Glutamatergic neuron (in vitro differentiated cells): Measurements from ENCODE around the gene MAGEA2. TPM values are rescaled to one million over a fixed set of nuclear protein-coding genes. Genes with fewer than 3 reads are reported as not detected.
"Not testable (repeated sequence)": the region's sequence is repeated elsewhere in the genome, so short reads cannot be mapped to it uniquely, and the experiment has no call there.

Source experiments
- DNase-seq: peaks from one replicate; pipeline ENCODE4 v3.0.0; 2022
- H3K27ac Mint-ChIP-seq: one replicate; pipeline ENCODE4 v1.8.0; 2020; ENCODE audit warnings: mild to moderate bottlenecking, mixed read lengths, inconsistent platforms; ENCODE audit not compliant: unreplicated experiment
- H3K27me3 Mint-ChIP-seq: one replicate; pipeline ENCODE4 v1.8.0; 2020; ENCODE audit warnings: mild to moderate bottlenecking, moderate library complexity, mixed read lengths, inconsistent platforms; ENCODE audit not compliant: unreplicated experiment
- H3K36me3 Mint-ChIP-seq: one replicate; pipeline ENCODE4 v1.8.0; 2020; ENCODE audit warnings: mild to moderate bottlenecking, mixed read lengths, inconsistent platforms; ENCODE audit not compliant: unreplicated experiment
- H3K4me1 Mint-ChIP-seq: one replicate; pipeline ENCODE4 v1.8.0; 2020; ENCODE audit warnings: mild to moderate bottlenecking, low read depth, mixed read lengths, inconsistent platforms; ENCODE audit not compliant: unreplicated experiment
- H3K4me3 Mint-ChIP-seq: one replicate; pipeline ENCODE4 v1.8.0; 2020; ENCODE audit warnings: mild to moderate bottlenecking, mixed read lengths, inconsistent platforms; ENCODE audit not compliant: unreplicated experiment
- H3K9me3 Mint-ChIP-seq: one replicate; pipeline ENCODE4 v1.8.0; 2020; ENCODE audit warnings: mild to moderate bottlenecking, moderate library complexity, mixed read lengths, inconsistent platforms; ENCODE audit not compliant: unreplicated experiment
- long read RNA-seq: library from polyadenylated mRNA; unstranded; transcript quantifications from one replicate; pipeline ENCODE4 v2.0.0, GENCODE V29; 2020; ENCODE audit not compliant: unreplicated experiment
- total RNA-seq: library from RNA; stranded (reverse); fragmentation: NEBNext Ultra II Directional; extraction: Animal tissue kit (Norgen Biotek cat#: 25700); gene quantifications from one replicate; pipeline ENCODE4 v1.2.1, GENCODE V29; 2021; ENCODE audit not compliant: unreplicated experiment
- TF ChIP-seq, protein P1 (sequence below): fragments of 200-600 bp; sonication (generic); IDR thresholded peaks from one replicate; pipeline ENCODE4 v1.5.0; 2021; ENCODE audit not compliant: partially characterized antibody, unreplicated experiment

Gene MAGEA2, protein sequence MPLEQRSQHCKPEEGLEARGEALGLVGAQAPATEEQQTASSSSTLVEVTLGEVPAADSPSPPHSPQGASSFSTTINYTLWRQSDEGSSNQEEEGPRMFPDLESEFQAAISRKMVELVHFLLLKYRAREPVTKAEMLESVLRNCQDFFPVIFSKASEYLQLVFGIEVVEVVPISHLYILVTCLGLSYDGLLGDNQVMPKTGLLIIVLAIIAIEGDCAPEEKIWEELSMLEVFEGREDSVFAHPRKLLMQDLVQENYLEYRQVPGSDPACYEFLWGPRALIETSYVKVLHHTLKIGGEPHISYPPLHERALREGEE
- 2.7 TPM for total RNA-seq
- long read RNA-seq, partial matches to known transcripts = 0 of 2 reads
- long read RNA-seq, other reads (novel, unspliced or antisense) = 1 of 2 reads

- not testable (repeated sequence) for H3K9me3 Mint-ChIP-seq, DNase-seq, H3K4me3 Mint-ChIP-seq, H3K36me3 Mint-ChIP-seq, H3K27ac Mint-ChIP-seq, H3K4me1 Mint-ChIP-seq, H3K27me3 Mint-ChIP-seq
Observed at GRCh38 chrX:152753686-152754650, at the start of gene MAGEA2. TSS of gene MAGEA2 (minus strand) at chrX:152753842. CDS start at chrX:152751363, 2,479 bp downstream.

DNA sequence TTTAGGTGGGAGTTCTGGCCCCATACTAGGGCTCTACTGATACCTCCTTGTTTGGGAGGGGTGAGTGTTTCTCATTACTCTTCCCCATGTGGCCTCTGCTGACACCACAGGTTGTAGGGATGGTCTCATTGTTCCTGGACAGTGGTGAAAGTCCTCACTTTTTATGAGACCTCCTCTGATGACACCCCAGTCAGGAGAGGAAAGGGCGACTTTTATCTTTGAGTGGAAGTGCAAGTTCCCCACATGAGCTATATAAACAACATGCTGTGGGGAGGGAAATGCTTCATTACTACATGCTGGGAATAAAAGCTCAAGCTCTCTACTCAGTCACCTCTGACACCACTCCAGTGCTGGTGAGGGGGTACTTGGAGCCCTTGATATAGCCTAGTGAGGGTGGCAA, 45.3 kb upstream of the MAGEA2 start:
- no peaks in the 10 kb centered on the region for H3K27me3 Mint-ChIP-seq
- no peak for DNase-seq
- TF ChIP-seq, protein P1, sequence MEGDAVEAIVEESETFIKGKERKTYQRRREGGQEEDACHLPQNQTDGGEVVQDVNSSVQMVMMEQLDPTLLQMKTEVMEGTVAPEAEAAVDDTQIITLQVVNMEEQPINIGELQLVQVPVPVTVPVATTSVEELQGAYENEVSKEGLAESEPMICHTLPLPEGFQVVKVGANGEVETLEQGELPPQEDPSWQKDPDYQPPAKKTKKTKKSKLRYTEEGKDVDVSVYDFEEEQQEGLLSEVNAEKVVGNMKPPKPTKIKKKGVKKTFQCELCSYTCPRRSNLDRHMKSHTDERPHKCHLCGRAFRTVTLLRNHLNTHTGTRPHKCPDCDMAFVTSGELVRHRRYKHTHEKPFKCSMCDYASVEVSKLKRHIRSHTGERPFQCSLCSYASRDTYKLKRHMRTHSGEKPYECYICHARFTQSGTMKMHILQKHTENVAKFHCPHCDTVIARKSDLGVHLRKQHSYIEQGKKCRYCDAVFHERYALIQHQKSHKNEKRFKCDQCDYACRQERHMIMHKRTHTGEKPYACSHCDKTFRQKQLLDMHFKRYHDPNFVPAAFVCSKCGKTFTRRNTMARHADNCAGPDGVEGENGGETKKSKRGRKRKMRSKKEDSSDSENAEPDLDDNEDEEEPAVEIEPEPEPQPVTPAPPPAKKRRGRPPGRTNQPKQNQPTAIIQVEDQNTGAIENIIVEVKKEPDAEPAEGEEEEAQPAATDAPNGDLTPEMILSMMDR = no peak
- no peaks in the 10 kb centered on the region for H3K36me3 Mint-ChIP-seq
- no peak overlapping the region for H3K4me3 Mint-ChIP-seq
- no peaks in the 10 kb centered on the region for H3K9me3 Mint-ChIP-seq
- H3K4me1 Mint-ChIP-seq = no peaks in the 10 kb centered on the region
- H3K27ac Mint-ChIP-seq = no peak overlapping the region

GRCh38 chrX:152787062-152787461, 33.4 kb upstream of the MAGEA2 start:
- not testable (repeated sequence) for H3K4me3 Mint-ChIP-seq, H3K9me3 Mint-ChIP-seq, H3K27me3 Mint-ChIP-seq, H3K27ac Mint-ChIP-seq, H3K36me3 Mint-ChIP-seq, DNase-seq, H3K4me1 Mint-ChIP-seq

- H3K27ac Mint-ChIP-seq, DNase-seq, H3K9me3 Mint-ChIP-seq, H3K27me3 Mint-ChIP-seq, H3K4me1 Mint-ChIP-seq, H3K36me3 Mint-ChIP-seq, H3K4me3 Mint-ChIP-seq: not testable (repeated sequence)
Observed at GRCh38 chrX:152769549-152770289, 16.1 kb upstream of the MAGEA2 start, which contains the start of gene MAGEA6. TSS of gene MAGEA6 (minus strand) at chrX:152769689. CDS start at chrX:152767650, 2,039 bp downstream.

DNA sequence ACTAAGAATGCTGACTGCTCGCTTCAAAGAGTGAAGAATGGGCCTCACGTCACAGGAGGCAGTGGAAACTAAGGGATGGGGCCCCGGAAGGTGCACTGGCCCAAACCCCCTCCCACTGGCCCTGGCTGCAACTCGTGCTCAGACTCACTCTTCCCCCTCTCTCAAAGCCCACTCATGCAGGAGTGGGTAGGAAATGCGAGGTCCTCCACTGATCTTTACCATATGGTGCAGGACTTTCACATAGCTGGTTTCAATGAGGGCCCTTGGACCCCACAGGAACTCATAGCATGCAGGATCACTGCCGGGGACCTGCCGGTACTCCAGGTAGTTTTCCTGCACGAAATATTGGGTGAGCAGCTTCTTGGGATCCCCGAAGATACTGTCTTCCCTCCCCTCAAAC, 12.9 kb upstream of the MAGEA2 start:
- H3K36me3 Mint-ChIP-seq, H3K9me3 Mint-ChIP-seq, DNase-seq, H3K27me3 Mint-ChIP-seq, H3K27ac Mint-ChIP-seq, H3K4me3 Mint-ChIP-seq, H3K4me1 Mint-ChIP-seq: not testable (repeated sequence)

DNA sequence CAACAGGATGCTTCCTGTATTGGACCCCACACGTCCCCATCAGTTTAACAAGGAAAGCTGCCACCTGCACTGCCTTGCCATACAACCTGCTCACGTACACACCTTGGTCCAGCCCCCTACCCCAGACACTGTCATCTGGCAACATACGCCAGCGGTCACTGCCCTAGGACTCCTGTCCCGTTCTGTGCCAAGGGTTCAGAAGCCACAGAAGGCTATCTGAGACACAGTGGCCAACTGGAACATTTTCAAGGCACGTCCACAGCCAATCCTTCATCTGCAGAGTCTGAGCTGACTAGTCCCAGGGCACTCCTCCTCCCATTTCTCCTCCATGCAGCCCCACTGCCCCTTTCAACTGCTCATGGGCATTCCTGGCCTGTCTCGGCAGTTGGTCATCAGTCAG, 7.9 kb upstream of the MAGEA2 start:
- not testable (repeated sequence) for H3K4me3 Mint-ChIP-seq, H3K4me1 Mint-ChIP-seq, H3K9me3 Mint-ChIP-seq, DNase-seq, H3K27me3 Mint-ChIP-seq, H3K27ac Mint-ChIP-seq, H3K36me3 Mint-ChIP-seq

- DNase-seq, H3K27ac Mint-ChIP-seq, H3K36me3 Mint-ChIP-seq, H3K27me3 Mint-ChIP-seq, H3K9me3 Mint-ChIP-seq, H3K4me3 Mint-ChIP-seq, H3K4me1 Mint-ChIP-seq: not testable (repeated sequence)
Observed at GRCh38 chrX:152759544-152759943, 5.9 kb upstream of the MAGEA2 start.

DNA sequence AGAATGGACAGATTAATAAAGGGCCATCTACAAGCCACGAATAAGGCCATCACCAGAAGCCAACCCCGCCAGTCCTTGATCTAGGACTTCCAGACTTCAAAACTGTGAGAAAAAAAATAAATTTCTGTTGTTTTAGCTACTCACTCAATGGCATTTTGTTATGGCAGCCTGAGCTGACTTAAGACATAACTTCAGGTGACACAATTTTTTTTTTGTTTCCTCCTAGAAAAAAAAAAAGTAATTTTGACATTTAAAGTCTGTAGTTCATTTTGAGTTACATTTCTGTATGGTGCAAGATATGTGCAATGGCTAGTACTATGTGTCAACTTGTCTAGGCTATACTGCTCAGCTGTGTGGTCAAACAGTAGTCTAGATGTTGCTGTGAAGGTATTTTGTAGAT, 5.3 kb upstream of the MAGEA2 start, which contains the start of gene CSAG3:
Gene CSAG3 (plus strand): TSS at position 301 of the 400 bp plus-strand sequence.
- H3K4me1 Mint-ChIP-seq, H3K27ac Mint-ChIP-seq, H3K4me3 Mint-ChIP-seq: not testable (repeated sequence)

GRCh38 chrX:152754871-152755270, 1.2 kb upstream of the MAGEA2 start:
- H3K27me3 Mint-ChIP-seq, H3K4me1 Mint-ChIP-seq, H3K4me3 Mint-ChIP-seq, DNase-seq, H3K9me3 Mint-ChIP-seq, H3K27ac Mint-ChIP-seq, H3K36me3 Mint-ChIP-seq: not testable (repeated sequence)

More for the DNA sequence above, 5.3 kb upstream of the MAGEA2 start, which contains the start of gene CSAG3:
- H3K36me3 Mint-ChIP-seq, H3K27me3 Mint-ChIP-seq, H3K9me3 Mint-ChIP-seq, DNase-seq: not testable (repeated sequence)
